ENCODE data around the gene TMA7. TPM values are rescaled to one million over a fixed set of nuclear protein-coding genes. Genes with fewer than 3 reads are reported as not detected.
"Not testable (repeated sequence)": the region's sequence is repeated elsewhere in the genome, so short reads cannot be mapped to it uniquely, and the experiment has no call there.

Gene TMA7
- 410 TPM for polyA plus RNA-seq (2013, experiment 1 of 4)
- polyA plus RNA-seq (2013, experiment 2 of 4) = 358 TPM
- 416 TPM for polyA plus RNA-seq (2013, experiment 3 of 4)
- 513 TPM for polyA plus RNA-seq (2013, experiment 4 of 4)

DNA sequence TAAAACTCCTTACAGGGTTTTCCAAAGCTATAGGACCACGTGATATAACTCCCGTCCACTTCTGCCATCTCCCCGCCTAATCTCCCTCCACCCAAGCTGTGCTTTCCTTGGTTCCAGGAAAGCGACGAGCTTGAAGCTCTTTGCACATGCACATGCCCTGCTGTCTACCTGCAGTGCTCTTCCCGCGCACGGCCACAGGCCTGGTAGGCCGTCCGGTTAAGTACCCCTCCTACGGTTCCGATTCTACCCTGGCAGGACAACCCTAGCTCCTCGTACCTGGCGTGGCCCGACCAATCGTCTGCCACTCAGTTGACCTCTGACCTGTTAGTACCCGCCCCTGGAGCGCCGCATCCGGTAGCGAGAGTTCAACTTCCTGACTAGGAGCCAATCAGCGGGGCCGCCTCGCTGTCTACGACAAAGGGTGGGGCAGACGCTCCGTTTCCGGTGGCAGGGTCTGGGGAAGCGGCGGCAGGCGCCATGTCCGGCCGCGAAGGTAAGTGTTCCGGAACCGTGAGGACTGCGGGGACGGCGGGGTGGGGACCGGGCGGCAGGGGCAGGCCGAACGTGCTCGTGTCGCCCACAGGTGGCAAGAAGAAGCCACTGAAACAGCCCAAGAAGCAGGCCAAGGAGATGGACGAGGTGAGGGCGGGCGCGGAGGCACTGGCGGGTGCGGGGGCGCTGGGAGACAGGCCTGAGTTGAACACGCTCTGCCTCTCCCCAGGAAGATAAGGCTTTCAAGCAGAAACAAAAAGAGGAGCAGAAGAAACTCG lies at the start of gene TMA7, which contains the start of gene CCDC51:
Gene TMA7, plus strand, starts transcription at position 438 of the 770 bp plus-strand sequence. Its CDS starts 40 bp downstream, at position 478.
Gene CCDC51, minus strand, starts transcription at position 300 of the 770 bp plus-strand sequence. CDS start 4,991 bp downstream, outside the sequence.
- peaks cover 7% of the 10 kb centered on the region for H3K4me1 ChIP-seq (ENCODE audit: control insufficient read depth, insufficient read depth, low read length)
- H3K4me3 ChIP-seq (ENCODE audit: insufficient read depth, low read depth, low read length) = peak within 1 kb of the TSS; percentile 96
- peaks cover 14% of the 10 kb centered on the region for H3K36me3 ChIP-seq (ENCODE audit: control insufficient read depth, insufficient read depth, low read length)
- no peaks in the 10 kb centered on the region for H3K9me3 ChIP-seq (ENCODE audit: control insufficient read depth, low read length)
- 0% methylated on average over 54 of the region's 54 CpGs for WGBS, 2 experiments
- H3K27ac ChIP-seq (ENCODE audit: insufficient read depth, low read depth, low read length, poor library complexity, severe bottlenecking) = no peak within 1 kb of the TSS
- no peaks in the 10 kb centered on the region for H3K27me3 ChIP-seq (ENCODE audit: control insufficient read depth, insufficient read depth, low read length, poor library complexity, severe bottlenecking)

DNA sequence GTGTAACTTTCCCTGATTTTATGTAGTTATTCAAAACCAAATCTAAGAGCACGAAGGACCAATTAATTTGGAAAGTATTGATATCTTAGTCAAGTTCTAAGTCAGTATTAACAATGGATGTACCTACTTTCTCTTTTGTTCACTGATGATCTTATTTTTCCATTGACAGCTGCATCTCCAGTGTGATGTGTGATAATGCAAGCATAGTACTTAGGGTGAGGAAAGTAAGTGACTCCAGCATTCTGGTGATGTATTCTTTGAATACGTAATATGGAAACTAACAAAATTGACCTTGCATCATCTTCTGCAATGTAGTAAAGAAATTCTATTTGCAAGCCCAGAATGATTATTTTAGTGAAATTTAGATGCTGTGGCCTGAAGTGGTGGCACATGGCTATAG lies 45.7 kb upstream of the TMA7 start:
- Histone ChIP-seq H3K9me3 (ENCODE audit: control insufficient read depth, low read length) (no peaks in the 10 kb centered on the region), H3K4me3 (ENCODE audit: insufficient read depth, low read depth, low read length) (no peak overlapping the region), H3K4me1 (ENCODE audit: control insufficient read depth, insufficient read depth, low read length) (no peaks in the 10 kb centered on the region), H3K27ac (ENCODE audit: insufficient read depth, low read depth, low read length, poor library complexity, severe bottlenecking) (no peak overlapping the region), H3K27me3 (ENCODE audit: control insufficient read depth, insufficient read depth, low read length, poor library complexity, severe bottlenecking) (no peaks in the 10 kb centered on the region), H3K36me3 (ENCODE audit: control insufficient read depth, insufficient read depth, low read length) (no peaks in the 10 kb centered on the region)
- 98 to 100% methylated on average over 2 of the region's 2 CpGs for WGBS, 2 experiments

DNA sequence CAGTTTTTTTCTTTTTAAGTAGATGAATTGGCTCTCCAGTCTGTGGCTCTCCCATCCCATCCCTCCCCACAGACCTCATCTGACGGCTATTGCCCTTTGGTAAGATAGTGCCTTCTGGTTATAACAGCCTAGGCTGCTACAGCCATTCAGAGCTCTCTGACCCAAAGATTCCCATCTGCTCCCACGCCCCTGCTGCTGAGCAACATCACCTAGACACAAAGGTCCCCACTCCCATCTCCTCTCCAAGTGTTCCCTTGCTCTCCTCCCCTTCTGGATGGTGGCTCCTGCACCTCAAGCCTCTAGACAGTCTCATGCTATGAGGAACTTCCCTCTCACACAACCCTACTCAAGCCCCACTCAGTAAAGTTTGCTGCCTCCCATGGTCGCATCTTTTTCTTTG lies 44.3 kb upstream of the TMA7 start:
- 72 to 80% methylated on average over 3 of the region's 3 CpGs for WGBS, 2 experiments
- H3K36me3 ChIP-seq (ENCODE audit: control insufficient read depth, insufficient read depth, low read length) = no peaks in the 10 kb centered on the region
- no peaks in the 10 kb centered on the region for H3K27me3 ChIP-seq (ENCODE audit: control insufficient read depth, insufficient read depth, low read length, poor library complexity, severe bottlenecking)
- H3K4me1 ChIP-seq (ENCODE audit: control insufficient read depth, insufficient read depth, low read length) = no peaks in the 10 kb centered on the region
- H3K27ac ChIP-seq (ENCODE audit: insufficient read depth, low read depth, low read length, poor library complexity, severe bottlenecking) = no peak overlapping the region
- no peak overlapping the region for H3K4me3 ChIP-seq (ENCODE audit: insufficient read depth, low read depth, low read length)
- no peaks in the 10 kb centered on the region for H3K9me3 ChIP-seq (ENCODE audit: control insufficient read depth, low read length)

GRCh38 chr3:48397767-48398681 lies 42.0 kb upstream of the TMA7 start:
- Histone ChIP-seq H3K27me3 (ENCODE audit: control insufficient read depth, insufficient read depth, low read length, poor library complexity, severe bottlenecking) (no peaks in the 10 kb centered on the region), H3K9me3 (ENCODE audit: control insufficient read depth, low read length) (no peaks in the 10 kb centered on the region), H3K4me3 (ENCODE audit: insufficient read depth, low read depth, low read length) (no peak overlapping the region), H3K4me1 (ENCODE audit: control insufficient read depth, insufficient read depth, low read length) (no peaks in the 10 kb centered on the region), H3K36me3 (ENCODE audit: control insufficient read depth, insufficient read depth, low read length) (no peaks in the 10 kb centered on the region), H3K27ac (ENCODE audit: insufficient read depth, low read depth, low read length, poor library complexity, severe bottlenecking) (no peak overlapping the region)
- WGBS, 2 experiments = 89 to 90% methylated on average over 9 of the region's 9 CpGs

GRCh38 chr3:48398701-48399386 lies 41.2 kb upstream of the TMA7 start:
- Histone ChIP-seq H3K4me3 (ENCODE audit: insufficient read depth, low read depth, low read length) (no peak overlapping the region), H3K4me1 (ENCODE audit: control insufficient read depth, insufficient read depth, low read length) (no peaks in the 10 kb centered on the region), H3K36me3 (ENCODE audit: control insufficient read depth, insufficient read depth, low read length) (peaks cover 4% of the 10 kb centered on the region), H3K9me3 (ENCODE audit: control insufficient read depth, low read length) (no peaks in the 10 kb centered on the region), H3K27me3 (ENCODE audit: control insufficient read depth, insufficient read depth, low read length, poor library complexity, severe bottlenecking) (no peaks in the 10 kb centered on the region), H3K27ac (ENCODE audit: insufficient read depth, low read depth, low read length, poor library complexity, severe bottlenecking) (no peak overlapping the region)
- 84 to 87% methylated on average over 11 of the region's 11 CpGs for WGBS, 2 experiments

GRCh38 chr3:48399387-48400172 lies 40.5 kb upstream of the TMA7 start:
- Histone ChIP-seq H3K4me1 (ENCODE audit: control insufficient read depth, insufficient read depth, low read length) (no peaks in the 10 kb centered on the region), H3K4me3 (ENCODE audit: insufficient read depth, low read depth, low read length) (no peak overlapping the region), H3K36me3 (ENCODE audit: control insufficient read depth, insufficient read depth, low read length) (peaks cover 5% of the 10 kb centered on the region), H3K27me3 (ENCODE audit: control insufficient read depth, insufficient read depth, low read length, poor library complexity, severe bottlenecking) (no peaks in the 10 kb centered on the region), H3K9me3 (ENCODE audit: control insufficient read depth, low read length) (no peaks in the 10 kb centered on the region), H3K27ac (ENCODE audit: insufficient read depth, low read depth, low read length, poor library complexity, severe bottlenecking) (peak overlapping the region; percentile 5)
- WGBS, 2 experiments = 87 to 88% methylated on average over 4 of the region's 4 CpGs

GRCh38 chr3:48400824-48401433 lies 39.1 kb upstream of the TMA7 start:
- H3K9me3 ChIP-seq (ENCODE audit: control insufficient read depth, low read length) = no peaks in the 10 kb centered on the region
- H3K27ac ChIP-seq (ENCODE audit: insufficient read depth, low read depth, low read length, poor library complexity, severe bottlenecking) = no peak overlapping the region
- no peak overlapping the region for H3K4me3 ChIP-seq (ENCODE audit: insufficient read depth, low read depth, low read length)
- H3K27me3 ChIP-seq (ENCODE audit: control insufficient read depth, insufficient read depth, low read length, poor library complexity, severe bottlenecking) = no peaks in the 10 kb centered on the region
- WGBS, 2 experiments = 84 to 86% methylated on average over 6 of the region's 6 CpGs
- H3K4me1 ChIP-seq (ENCODE audit: control insufficient read depth, insufficient read depth, low read length) = no peaks in the 10 kb centered on the region
- peaks cover 16% of the 10 kb centered on the region for H3K36me3 ChIP-seq (ENCODE audit: control insufficient read depth, insufficient read depth, low read length)

- not testable (repeated sequence) for H3K4me3 ChIP-seq (ENCODE audit: insufficient read depth, low read depth, low read length); H3K9me3 ChIP-seq (ENCODE audit: control insufficient read depth, low read length); H3K4me1 ChIP-seq (ENCODE audit: control insufficient read depth, insufficient read depth, low read length); H3K27ac ChIP-seq (ENCODE audit: insufficient read depth, low read depth, low read length, poor library complexity, severe bottlenecking); H3K27me3 ChIP-seq (ENCODE audit: control insufficient read depth, insufficient read depth, low read length, poor library complexity, severe bottlenecking)
- H3K36me3 ChIP-seq (ENCODE audit: control insufficient read depth, insufficient read depth, low read length) = peaks cover 16% of the 10 kb centered on the region
- WGBS, 2 experiments = 93 to 96% methylated on average over 12 of the region's 12 CpGs
Observed at GRCh38 chr3:48401434-48401901, 38.6 kb upstream of the TMA7 start.

GRCh38 chr3:48402281-48402732 lies 37.8 kb upstream of the TMA7 start:
- Histone ChIP-seq H3K9me3 (ENCODE audit: control insufficient read depth, low read length) (no peaks in the 10 kb centered on the region), H3K27me3 (ENCODE audit: control insufficient read depth, insufficient read depth, low read length, poor library complexity, severe bottlenecking) (no peaks in the 10 kb centered on the region), H3K4me1 (ENCODE audit: control insufficient read depth, insufficient read depth, low read length) (no peaks in the 10 kb centered on the region), H3K27ac (ENCODE audit: insufficient read depth, low read depth, low read length, poor library complexity, severe bottlenecking) (no peak overlapping the region), H3K4me3 (ENCODE audit: insufficient read depth, low read depth, low read length) (no peak overlapping the region), H3K36me3 (ENCODE audit: control insufficient read depth, insufficient read depth, low read length) (peaks cover 16% of the 10 kb centered on the region)
- WGBS, 2 experiments = 91 to 95% methylated on average over 8 of the region's 8 CpGs
